SK-N-SH treated with all-trans-retinoic acid at 6 μM for 48 hours (cell line): ENCODE results near the gene ACADSB.

ENCODE experiments used
- ATAC-seq: fragments of 200-7000 bp; cut with Tn5 transposase; 3 replicates; pipeline ENCODE4 v1.9.1; 2020; ENCODE audit warnings: mild to moderate bottlenecking, moderate library complexity
- ARNTL ChIP-seq: fragments of 450-650 bp; formaldehyde crosslinking; IDR thresholded peaks from 2 replicates; pipeline ENCODE4 v1.5.0; 2020; ENCODE audit warnings: low read depth, mild to moderate bottlenecking, moderate library complexity, borderline replicate concordance
- BACH2 ChIP-seq: fragments of 250-450 bp; sonication (Bioruptor Pico); IDR thresholded peaks from 2 replicates; pipeline ENCODE4 v1.9.0; 2021; ENCODE audit warnings: mild to moderate bottlenecking, borderline replicate concordance
- CSDC2 ChIP-seq: fragments of 250-450 bp; sonication (Bioruptor Pico); IDR thresholded peaks from 2 replicates; pipeline ENCODE4 v1.5.0; 2020; ENCODE audit warnings: mild to moderate bottlenecking, moderate library complexity
- ESRRG ChIP-seq: fragments of 250-450 bp; sonication (Bioruptor Pico); IDR thresholded peaks from 2 replicates; pipeline ENCODE4 v1.6.1; 2021; ENCODE audit warnings: mild to moderate bottlenecking
- GLIS3 ChIP-seq: fragments of 250-450 bp; sonication (Bioruptor Pico); IDR thresholded peaks from 2 replicates; pipeline ENCODE4 v1.5.0; 2020; ENCODE audit warnings: mild to moderate bottlenecking, moderate library complexity
- ISL1 ChIP-seq: fragments of 250-450 bp; sonication (Bioruptor Pico); IDR thresholded peaks from 2 replicates; pipeline ENCODE4 v2.1.2; 2022; ENCODE audit warnings: mild to moderate bottlenecking, moderate library complexity
- OSR1 ChIP-seq: fragments of 250-450 bp; sonication (Bioruptor Pico); IDR thresholded peaks from 2 replicates; pipeline ENCODE4 v1.8.0; 2022; ENCODE audit warnings: moderate library complexity, mild to moderate bottlenecking, inconsistent platforms
- RARB ChIP-seq: fragments of 250-450 bp; sonication (Bioruptor Pico); IDR thresholded peaks from 2 replicates; pipeline ENCODE4 v1.8.0; 2021; ENCODE audit warnings: mild to moderate bottlenecking, moderate library complexity
- SNAI2 ChIP-seq: fragments of 250-450 bp; sonication (Bioruptor Pico); IDR thresholded peaks from 2 replicates; pipeline ENCODE4 v1.5.0; 2020; ENCODE audit warnings: mild to moderate bottlenecking, moderate library complexity
- TCF4 ChIP-seq: fragments of 250-450 bp; sonication (Bioruptor Pico); IDR thresholded peaks from 2 replicates; pipeline ENCODE4 v1.8.0; 2021; ENCODE audit warnings: mild to moderate bottlenecking, moderate library complexity, borderline replicate concordance
- TOX ChIP-seq: fragments of 250-450 bp; sonication (Bioruptor Pico); IDR thresholded peaks from 2 replicates; pipeline ENCODE4 v1.8.0; 2021; ENCODE audit warnings: mild to moderate bottlenecking, moderate library complexity, borderline replicate concordance
- ZC3H10 ChIP-seq: fragments of 250-450 bp; sonication (Bioruptor Pico); IDR thresholded peaks from 2 replicates; pipeline ENCODE4 v1.5.1; 2021; ENCODE audit warnings: mild to moderate bottlenecking, moderate library complexity
- ZFP3 ChIP-seq: fragments of 250-450 bp; sonication (Bioruptor Pico); IDR thresholded peaks from 2 replicates; pipeline ENCODE4 v1.5.0; 2020; ENCODE audit warnings: mild to moderate bottlenecking, moderate library complexity
- ZNF565 ChIP-seq: fragments of 450-650 bp; formaldehyde crosslinking; conservative IDR thresholded peaks from 2 replicates; pipeline ENCODE4 v1.5.0; 2020; ENCODE audit warnings: low read depth, mild to moderate bottlenecking, moderate library complexity
- ZNF70 ChIP-seq: fragments of 450-650 bp; formaldehyde crosslinking; IDR thresholded peaks from 2 replicates; pipeline ENCODE4 v1.5.0; 2020; ENCODE audit warnings: mild to moderate bottlenecking, moderate library complexity
- ZNF8 ChIP-seq: fragments of 450-650 bp; formaldehyde crosslinking; IDR thresholded peaks from 2 replicates; pipeline ENCODE4 v1.5.0; 2020; ENCODE audit warnings: mild to moderate bottlenecking, moderate library complexity
- TF ChIP-seq, protein P1 (sequence below): fragments of 250-450 bp; sonication (Bioruptor Pico); IDR thresholded peaks from 2 replicates; pipeline ENCODE4 v1.5.0; 2020; ENCODE audit warnings: mild to moderate bottlenecking, moderate library complexity
- TF ChIP-seq, protein P2 (sequence below): fragments of 250-450 bp; sonication (Bioruptor Pico); IDR thresholded peaks from 2 replicates; pipeline ENCODE4 v1.5.1; 2021; ENCODE audit warnings: mild to moderate bottlenecking, moderate library complexity
- TF ChIP-seq, protein P3 (sequence below): fragments of 250-450 bp; sonication (Bioruptor Pico); IDR thresholded peaks from 2 replicates; pipeline ENCODE4 v1.5.1; 2020; ENCODE audit warnings: low read depth, mild to moderate bottlenecking, moderate library complexity
- TF ChIP-seq, protein P4 (sequence below): fragments of 250-450 bp; sonication (Bioruptor Pico); IDR thresholded peaks from 2 replicates; pipeline ENCODE4 v1.8.0; 2021; ENCODE audit warnings: low read depth, mild to moderate bottlenecking, moderate library complexity, borderline replicate concordance

ACADSB gene

DNA sequence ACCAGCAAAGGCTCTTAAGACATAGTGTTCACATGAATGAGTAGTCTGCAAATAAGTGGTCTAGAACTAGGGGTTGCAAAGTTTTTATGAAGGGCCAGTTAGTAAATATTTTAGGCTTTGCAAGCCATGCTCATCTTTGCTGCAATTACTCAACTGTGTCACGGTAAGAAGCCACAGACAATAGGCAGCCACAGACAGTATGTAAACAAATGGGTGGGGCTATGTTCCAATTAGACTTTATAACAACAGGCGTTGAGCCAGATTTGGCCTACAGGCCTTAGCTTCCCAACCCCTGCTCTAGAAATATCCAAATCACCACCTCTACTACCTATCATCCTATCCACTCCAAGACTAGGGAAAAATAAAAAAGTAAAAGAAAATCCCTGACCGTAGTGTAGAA lies 9.5 kb upstream of the ACADSB start:
- no peak for ATAC-seq
- TF ChIP-seq, protein P1, sequence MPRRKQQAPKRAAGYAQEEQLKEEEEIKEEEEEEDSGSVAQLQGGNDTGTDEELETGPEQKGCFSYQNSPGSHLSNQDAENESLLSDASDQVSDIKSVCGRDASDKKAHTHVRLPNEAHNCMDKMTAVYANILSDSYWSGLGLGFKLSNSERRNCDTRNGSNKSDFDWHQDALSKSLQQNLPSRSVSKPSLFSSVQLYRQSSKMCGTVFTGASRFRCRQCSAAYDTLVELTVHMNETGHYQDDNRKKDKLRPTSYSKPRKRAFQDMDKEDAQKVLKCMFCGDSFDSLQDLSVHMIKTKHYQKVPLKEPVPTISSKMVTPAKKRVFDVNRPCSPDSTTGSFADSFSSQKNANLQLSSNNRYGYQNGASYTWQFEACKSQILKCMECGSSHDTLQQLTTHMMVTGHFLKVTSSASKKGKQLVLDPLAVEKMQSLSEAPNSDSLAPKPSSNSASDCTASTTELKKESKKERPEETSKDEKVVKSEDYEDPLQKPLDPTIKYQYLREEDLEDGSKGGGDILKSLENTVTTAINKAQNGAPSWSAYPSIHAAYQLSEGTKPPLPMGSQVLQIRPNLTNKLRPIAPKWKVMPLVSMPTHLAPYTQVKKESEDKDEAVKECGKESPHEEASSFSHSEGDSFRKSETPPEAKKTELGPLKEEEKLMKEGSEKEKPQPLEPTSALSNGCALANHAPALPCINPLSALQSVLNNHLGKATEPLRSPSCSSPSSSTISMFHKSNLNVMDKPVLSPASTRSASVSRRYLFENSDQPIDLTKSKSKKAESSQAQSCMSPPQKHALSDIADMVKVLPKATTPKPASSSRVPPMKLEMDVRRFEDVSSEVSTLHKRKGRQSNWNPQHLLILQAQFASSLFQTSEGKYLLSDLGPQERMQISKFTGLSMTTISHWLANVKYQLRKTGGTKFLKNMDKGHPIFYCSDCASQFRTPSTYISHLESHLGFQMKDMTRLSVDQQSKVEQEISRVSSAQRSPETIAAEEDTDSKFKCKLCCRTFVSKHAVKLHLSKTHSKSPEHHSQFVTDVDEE (CRISPR knock-in tag) = no peak
- no peak for TF ChIP-seq SNAI2 (CRISPR knock-in tag)
- TF ChIP-seq ZNF70 = no peak
- no peak for TF ChIP-seq ISL1 (CRISPR knock-in tag)
- no peak for TF ChIP-seq BACH2
- TF ChIP-seq ZNF8 (CRISPR knock-in tag) = no peak
- no peak for TF ChIP-seq ZFP3
- no peak for TF ChIP-seq OSR1 (CRISPR knock-in tag)
- TF ChIP-seq, protein P2, sequence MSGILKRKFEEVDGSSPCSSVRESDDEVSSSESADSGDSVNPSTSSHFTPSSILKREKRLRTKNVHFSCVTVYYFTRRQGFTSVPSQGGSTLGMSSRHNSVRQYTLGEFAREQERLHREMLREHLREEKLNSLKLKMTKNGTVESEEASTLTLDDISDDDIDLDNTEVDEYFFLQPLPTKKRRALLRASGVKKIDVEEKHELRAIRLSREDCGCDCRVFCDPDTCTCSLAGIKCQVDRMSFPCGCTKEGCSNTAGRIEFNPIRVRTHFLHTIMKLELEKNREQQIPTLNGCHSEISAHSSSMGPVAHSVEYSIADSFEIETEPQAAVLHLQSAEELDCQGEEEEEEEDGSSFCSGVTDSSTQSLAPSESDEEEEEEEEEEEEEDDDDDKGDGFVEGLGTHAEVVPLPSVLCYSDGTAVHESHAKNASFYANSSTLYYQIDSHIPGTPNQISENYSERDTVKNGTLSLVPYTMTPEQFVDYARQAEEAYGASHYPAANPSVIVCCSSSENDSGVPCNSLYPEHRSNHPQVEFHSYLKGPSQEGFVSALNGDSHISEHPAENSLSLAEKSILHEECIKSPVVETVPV (CRISPR knock-in tag) = no peak
- TF ChIP-seq, protein P3, sequence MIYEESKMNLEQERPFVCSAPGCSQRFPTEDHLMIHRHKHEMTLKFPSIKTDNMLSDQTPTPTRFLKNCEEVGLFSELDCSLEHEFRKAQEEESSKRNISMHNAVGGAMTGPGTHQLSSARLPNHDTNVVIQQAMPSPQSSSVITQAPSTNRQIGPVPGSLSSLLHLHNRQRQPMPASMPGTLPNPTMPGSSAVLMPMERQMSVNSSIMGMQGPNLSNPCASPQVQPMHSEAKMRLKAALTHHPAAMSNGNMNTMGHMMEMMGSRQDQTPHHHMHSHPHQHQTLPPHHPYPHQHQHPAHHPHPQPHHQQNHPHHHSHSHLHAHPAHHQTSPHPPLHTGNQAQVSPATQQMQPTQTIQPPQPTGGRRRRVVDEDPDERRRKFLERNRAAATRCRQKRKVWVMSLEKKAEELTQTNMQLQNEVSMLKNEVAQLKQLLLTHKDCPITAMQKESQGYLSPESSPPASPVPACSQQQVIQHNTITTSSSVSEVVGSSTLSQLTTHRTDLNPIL (CRISPR knock-in tag) = no peak
- no peak for TF ChIP-seq ESRRG (CRISPR knock-in tag)
- no peak for TF ChIP-seq ZNF565 (CRISPR knock-in tag)
- TF ChIP-seq, all 23 proteins: peak for 0

DNA sequence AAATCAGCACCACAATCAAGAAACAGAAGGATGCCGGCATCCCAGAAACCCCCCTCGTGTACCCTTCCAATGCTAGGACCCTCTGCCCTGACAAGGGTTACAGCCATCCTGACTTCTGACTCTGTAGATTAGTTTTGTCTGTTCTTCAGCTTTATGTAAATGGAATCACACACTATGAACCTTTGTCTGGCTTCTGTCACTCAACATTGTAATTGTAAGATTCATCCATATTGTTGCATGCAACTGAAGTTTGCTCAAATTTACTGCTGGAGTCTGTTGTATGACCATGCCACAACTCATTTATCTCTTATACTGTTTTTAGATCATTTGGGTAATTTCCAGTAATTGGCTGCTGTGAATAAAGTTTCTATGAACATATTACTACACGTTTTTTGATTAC lies 8.7 kb upstream of the ACADSB start:
- TF ChIP-seq, protein P1 (CRISPR knock-in tag) = no peak
- TF ChIP-seq ESRRG (CRISPR knock-in tag) (no peak), BACH2 (no peak), ISL1 (CRISPR knock-in tag) (no peak), GLIS3 (CRISPR knock-in tag) (no peak), SNAI2 (CRISPR knock-in tag) (no peak), CSDC2 (CRISPR knock-in tag) (no peak), RARB (CRISPR knock-in tag) (no peak), ZNF8 (CRISPR knock-in tag) (no peak), TOX (CRISPR knock-in tag) (no peak), TCF4 (CRISPR knock-in tag) (no peak), ZFP3 (no peak), ZC3H10 (CRISPR knock-in tag) (no peak), ARNTL (CRISPR knock-in tag) (no peak), OSR1 (CRISPR knock-in tag) (no peak)
- TF ChIP-seq, protein P3 (CRISPR knock-in tag) = no peak
- TF ChIP-seq, protein P4, sequence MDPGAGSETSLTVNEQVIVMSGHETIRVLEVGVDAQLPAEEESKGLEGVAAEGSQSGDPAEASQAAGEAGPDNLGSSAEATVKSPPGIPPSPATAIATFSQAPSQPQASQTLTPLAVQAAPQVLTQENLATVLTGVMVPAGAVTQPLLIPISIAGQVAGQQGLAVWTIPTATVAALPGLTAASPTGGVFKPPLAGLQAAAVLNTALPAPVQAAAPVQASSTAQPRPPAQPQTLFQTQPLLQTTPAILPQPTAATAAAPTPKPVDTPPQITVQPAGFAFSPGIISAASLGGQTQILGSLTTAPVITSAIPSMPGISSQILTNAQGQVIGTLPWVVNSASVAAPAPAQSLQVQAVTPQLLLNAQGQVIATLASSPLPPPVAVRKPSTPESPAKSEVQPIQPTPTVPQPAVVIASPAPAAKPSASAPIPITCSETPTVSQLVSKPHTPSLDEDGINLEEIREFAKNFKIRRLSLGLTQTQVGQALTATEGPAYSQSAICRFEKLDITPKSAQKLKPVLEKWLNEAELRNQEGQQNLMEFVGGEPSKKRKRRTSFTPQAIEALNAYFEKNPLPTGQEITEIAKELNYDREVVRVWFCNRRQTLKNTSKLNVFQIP (CRISPR knock-in tag) = no peak
- TF ChIP-seq, protein P2 (CRISPR knock-in tag) = no peak
- no peak for ATAC-seq
